ENCODE measurements around the gene NSA2.

DNA sequence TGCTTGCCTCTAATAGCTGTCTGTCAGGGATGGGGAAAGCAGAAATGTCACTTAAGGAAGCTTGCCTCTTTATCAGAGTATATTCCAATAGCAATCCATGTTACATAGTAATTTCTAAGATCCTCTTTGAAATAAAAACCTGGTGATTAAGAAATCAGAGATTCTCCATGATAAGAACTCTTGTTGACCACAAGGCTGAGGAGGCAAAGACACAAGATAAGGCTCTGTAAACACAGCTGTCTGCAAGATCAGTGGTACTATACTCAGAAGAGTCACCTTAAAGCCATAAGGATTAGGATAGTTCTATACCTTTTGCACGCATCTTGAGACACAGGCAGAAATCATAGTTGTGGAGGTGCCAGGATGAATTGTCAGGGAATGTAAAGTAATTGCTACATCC is 41.7 kb upstream of the NSA2 start:
- no peak for TF ChIP-seq POLR2AphosphoS5 (IDR thresholded peaks at IDR 0.05; ENCODE audit: low read depth, low read length)
- TF ChIP-seq, protein P1, sequence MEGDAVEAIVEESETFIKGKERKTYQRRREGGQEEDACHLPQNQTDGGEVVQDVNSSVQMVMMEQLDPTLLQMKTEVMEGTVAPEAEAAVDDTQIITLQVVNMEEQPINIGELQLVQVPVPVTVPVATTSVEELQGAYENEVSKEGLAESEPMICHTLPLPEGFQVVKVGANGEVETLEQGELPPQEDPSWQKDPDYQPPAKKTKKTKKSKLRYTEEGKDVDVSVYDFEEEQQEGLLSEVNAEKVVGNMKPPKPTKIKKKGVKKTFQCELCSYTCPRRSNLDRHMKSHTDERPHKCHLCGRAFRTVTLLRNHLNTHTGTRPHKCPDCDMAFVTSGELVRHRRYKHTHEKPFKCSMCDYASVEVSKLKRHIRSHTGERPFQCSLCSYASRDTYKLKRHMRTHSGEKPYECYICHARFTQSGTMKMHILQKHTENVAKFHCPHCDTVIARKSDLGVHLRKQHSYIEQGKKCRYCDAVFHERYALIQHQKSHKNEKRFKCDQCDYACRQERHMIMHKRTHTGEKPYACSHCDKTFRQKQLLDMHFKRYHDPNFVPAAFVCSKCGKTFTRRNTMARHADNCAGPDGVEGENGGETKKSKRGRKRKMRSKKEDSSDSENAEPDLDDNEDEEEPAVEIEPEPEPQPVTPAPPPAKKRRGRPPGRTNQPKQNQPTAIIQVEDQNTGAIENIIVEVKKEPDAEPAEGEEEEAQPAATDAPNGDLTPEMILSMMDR (IDR thresholded peaks at IDR 0.05 in 2 of 3, conservative IDR thresholded peaks at IDR 0.05 in 1 of 3; ENCODE audit: borderline replicate concordance in 1 of 3, insufficient read depth in 1 of 3, low read depth in 2 of 3, low read length in 2 of 3), result no peak
- TF ChIP-seq SP1 (IDR thresholded peaks at IDR 0.05; ENCODE audit: low read depth), result no peak
- no peak for TF ChIP-seq EZH2phosphoT487 (IDR thresholded peaks at IDR 0.05; ENCODE audit: borderline replicate concordance)
- TF ChIP-seq POLR2A (IDR thresholded peaks at IDR 0.05; ENCODE audit: borderline replicate concordance, extremely low read depth, insufficient read depth, insufficient read length), result no peak
- TF ChIP-seq ZNF274 (IDR thresholded peaks at IDR 0.05; ENCODE audit: low read depth, low read length), result no peak
- no peak for TF ChIP-seq ZFX (IDR thresholded peaks at IDR 0.05)
- TF ChIP-seq, protein P2, sequence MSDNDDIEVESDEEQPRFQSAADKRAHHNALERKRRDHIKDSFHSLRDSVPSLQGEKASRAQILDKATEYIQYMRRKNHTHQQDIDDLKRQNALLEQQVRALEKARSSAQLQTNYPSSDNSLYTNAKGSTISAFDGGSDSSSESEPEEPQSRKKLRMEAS (IDR thresholded peaks at IDR 0.05), result no peak
- no peak for TF ChIP-seq YY1 (IDR thresholded peaks at IDR 0.05; ENCODE audit: extremely low read depth, insufficient replicate concordance, low read depth, low read length)

Measured in HCT116 (cell line).